OCI-LY7 (cell line): ENCODE data around the gene OTOG.

Experiments used
- EZH2phosphoT487 ChIP-seq: fragments of 200-600 bp; sonication (generic); IDR thresholded peaks from 2 replicates; pipeline ENCODE4 v1.6.1; 2018; ENCODE audit warnings: low read depth, borderline replicate concordance, mild to moderate bottlenecking, mixed run types, antibody characterized with exemption, low read length, moderate library complexity, mixed read lengths
- TF ChIP-seq, protein P1 (sequence below): fragments of 200-600 bp; sonication (generic); conservative IDR thresholded peaks from 2 replicates; pipeline ENCODE4 v1.5.1; 2014; ENCODE audit warnings: mild to moderate bottlenecking, antibody characterized with exemption, low read length, moderate library complexity, mixed read lengths

DNA sequence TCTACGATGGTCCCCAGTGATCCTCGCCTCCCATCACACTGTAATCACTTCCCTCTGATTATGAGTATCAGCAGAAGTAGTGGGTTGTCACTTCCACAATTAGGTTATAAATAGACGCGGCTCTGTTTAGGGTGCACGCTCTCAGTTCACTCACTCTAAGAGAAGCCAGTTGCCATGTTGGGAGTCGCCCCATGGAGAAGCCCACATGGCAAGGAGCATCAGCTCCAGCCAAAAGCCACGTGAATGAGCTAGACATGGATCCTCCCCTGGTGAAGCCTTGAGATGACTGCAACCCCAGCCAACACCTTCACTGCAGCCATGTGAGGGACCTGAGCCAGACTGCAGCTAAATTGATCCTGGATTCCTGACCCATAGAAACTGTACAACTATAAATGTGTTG is 145.9 kb downstream of the OTOG start:
- TF ChIP-seq, protein P1, sequence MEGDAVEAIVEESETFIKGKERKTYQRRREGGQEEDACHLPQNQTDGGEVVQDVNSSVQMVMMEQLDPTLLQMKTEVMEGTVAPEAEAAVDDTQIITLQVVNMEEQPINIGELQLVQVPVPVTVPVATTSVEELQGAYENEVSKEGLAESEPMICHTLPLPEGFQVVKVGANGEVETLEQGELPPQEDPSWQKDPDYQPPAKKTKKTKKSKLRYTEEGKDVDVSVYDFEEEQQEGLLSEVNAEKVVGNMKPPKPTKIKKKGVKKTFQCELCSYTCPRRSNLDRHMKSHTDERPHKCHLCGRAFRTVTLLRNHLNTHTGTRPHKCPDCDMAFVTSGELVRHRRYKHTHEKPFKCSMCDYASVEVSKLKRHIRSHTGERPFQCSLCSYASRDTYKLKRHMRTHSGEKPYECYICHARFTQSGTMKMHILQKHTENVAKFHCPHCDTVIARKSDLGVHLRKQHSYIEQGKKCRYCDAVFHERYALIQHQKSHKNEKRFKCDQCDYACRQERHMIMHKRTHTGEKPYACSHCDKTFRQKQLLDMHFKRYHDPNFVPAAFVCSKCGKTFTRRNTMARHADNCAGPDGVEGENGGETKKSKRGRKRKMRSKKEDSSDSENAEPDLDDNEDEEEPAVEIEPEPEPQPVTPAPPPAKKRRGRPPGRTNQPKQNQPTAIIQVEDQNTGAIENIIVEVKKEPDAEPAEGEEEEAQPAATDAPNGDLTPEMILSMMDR: no peak
- TF ChIP-seq EZH2phosphoT487: no peak
